ENCODE data around the gene SLC18B1.

The SLC18B1 gene

GRCh38 chr6:132816660-132817059 lies 18.2 kb upstream of the SLC18B1 start:
- no peak overlapping the region for H3K4me3 ChIP-seq (ENCODE audit: low read depth in 1 of 2, low read length in 2 of 2)
- H3K36me3 ChIP-seq (ENCODE audit: insufficient read depth, low read length), result peaks cover 43% of the 10 kb centered on the region
- H3K4me1 ChIP-seq (ENCODE audit: insufficient read depth, low read length), result peaks cover 24% of the 10 kb centered on the region
- H3K27me3 ChIP-seq (ENCODE audit: control insufficient read depth in 1 of 2, insufficient read depth in 2 of 2, low read length in 2 of 2), result no peaks in the 10 kb centered on the region
- no peak overlapping the region for H3K27ac ChIP-seq (ENCODE audit: low read depth, low read length)
- no peaks in the 10 kb centered on the region for H3K9me3 ChIP-seq (ENCODE audit: low read length)
- H3K9ac ChIP-seq (ENCODE audit: low read length), result no peak overlapping the region

- Histone ChIP-seq H3K4me3 (ENCODE audit: low read depth in 1 of 2, low read length in 2 of 2) (peak overlapping the region; percentile 78 to 88), H3K36me3 (ENCODE audit: insufficient read depth, low read length) (peaks cover 42% of the 10 kb centered on the region), H3K9ac (ENCODE audit: low read length) (peak overlapping the region; percentile 91), H3K27ac (ENCODE audit: low read depth, low read length) (peak overlapping the region; percentile 73), H3K9me3 (ENCODE audit: low read length) (no peaks in the 10 kb centered on the region), H3K27me3 (ENCODE audit: control insufficient read depth in 1 of 2, insufficient read depth in 2 of 2, low read length in 2 of 2) (no peaks in the 10 kb centered on the region), H3K4me1 (ENCODE audit: insufficient read depth, low read length) (peaks cover 24% of the 10 kb centered on the region)
Measured at GRCh38 chr6:132814716-132815570, 16.5 kb upstream of the SLC18B1 start.

- Histone ChIP-seq H3K27ac (ENCODE audit: low read depth, low read length) (peak overlapping the region; percentile 70), H3K4me3 (ENCODE audit: low read depth in 1 of 2, low read length in 2 of 2) (peak overlapping the region; percentile 52 to 78), H3K36me3 (ENCODE audit: insufficient read depth, low read length) (peaks cover 25% of the 10 kb centered on the region), H3K9me3 (ENCODE audit: low read length) (no peaks in the 10 kb centered on the region), H3K4me1 (ENCODE audit: insufficient read depth, low read length) (peaks cover 24% of the 10 kb centered on the region), H3K27me3 (ENCODE audit: control insufficient read depth in 1 of 2, insufficient read depth in 2 of 2, low read length in 2 of 2) (no peaks in the 10 kb centered on the region), H3K9ac (ENCODE audit: low read length) (peak overlapping the region; percentile 55)
Measured at GRCh38 chr6:132813173-132813856, 14.9 kb upstream of the SLC18B1 start.

GRCh38 chr6:132812756-132813172 lies 14.3 kb upstream of the SLC18B1 start:
- peak overlapping the region; percentile 52 to 78 for H3K4me3 ChIP-seq (ENCODE audit: low read depth in 1 of 2, low read length in 2 of 2)
- H3K4me1 ChIP-seq (ENCODE audit: insufficient read depth, low read length), result peaks cover 24% of the 10 kb centered on the region
- no peaks in the 10 kb centered on the region for H3K9me3 ChIP-seq (ENCODE audit: low read length)
- peak overlapping the region; percentile 70 for H3K27ac ChIP-seq (ENCODE audit: low read depth, low read length)
- H3K27me3 ChIP-seq (ENCODE audit: control insufficient read depth in 1 of 2, insufficient read depth in 2 of 2, low read length in 2 of 2), result no peaks in the 10 kb centered on the region
- peak overlapping the region; percentile 55 for H3K9ac ChIP-seq (ENCODE audit: low read length)
- H3K36me3 ChIP-seq (ENCODE audit: insufficient read depth, low read length), result peaks cover 20% of the 10 kb centered on the region

- H3K4me3 ChIP-seq (ENCODE audit: low read depth in 1 of 2, low read length in 2 of 2), result peak overlapping the region; percentile 52 to 78
Measured at GRCh38 chr6:132812255-132812732, 13.9 kb upstream of the SLC18B1 start.

GRCh38 chr6:132811276-132811675 lies 12.8 kb upstream of the SLC18B1 start:
- Histone ChIP-seq H3K9ac (ENCODE audit: low read length) (no peak overlapping the region), H3K27me3 (ENCODE audit: control insufficient read depth in 1 of 2, insufficient read depth in 2 of 2, low read length in 2 of 2) (no peaks in the 10 kb centered on the region), H3K4me1 (ENCODE audit: insufficient read depth, low read length) (peaks cover 17% of the 10 kb centered on the region), H3K9me3 (ENCODE audit: low read length) (no peaks in the 10 kb centered on the region), H3K27ac (ENCODE audit: low read depth, low read length) (no peak overlapping the region), H3K36me3 (ENCODE audit: insufficient read depth, low read length) (peaks cover 5% of the 10 kb centered on the region), H3K4me3 (ENCODE audit: low read depth in 1 of 2, low read length in 2 of 2) (no peak overlapping the region)

More at GRCh38 chr6:132812255-132812732, 13.9 kb upstream of the SLC18B1 start:
- Histone ChIP-seq H3K36me3 (ENCODE audit: insufficient read depth, low read length) (peaks cover 15% of the 10 kb centered on the region), H3K4me1 (ENCODE audit: insufficient read depth, low read length) (peaks cover 24% of the 10 kb centered on the region), H3K27me3 (ENCODE audit: control insufficient read depth in 1 of 2, insufficient read depth in 2 of 2, low read length in 2 of 2) (no peaks in the 10 kb centered on the region), H3K9ac (ENCODE audit: low read length) (peak overlapping the region; percentile 55), H3K9me3 (ENCODE audit: low read length) (no peaks in the 10 kb centered on the region), H3K27ac (ENCODE audit: low read depth, low read length) (peak overlapping the region; percentile 70)

- Histone ChIP-seq H3K4me1 (ENCODE audit: insufficient read depth, low read length) (no peaks in the 10 kb centered on the region), H3K4me3 (ENCODE audit: low read depth in 1 of 2, low read length in 2 of 2) (no peak overlapping the region), H3K36me3 (ENCODE audit: insufficient read depth, low read length) (no peaks in the 10 kb centered on the region), H3K27ac (ENCODE audit: low read depth, low read length) (no peak overlapping the region), H3K9ac (ENCODE audit: low read length) (no peak overlapping the region), H3K27me3 (ENCODE audit: control insufficient read depth in 1 of 2, insufficient read depth in 2 of 2, low read length in 2 of 2) (no peaks in the 10 kb centered on the region), H3K9me3 (ENCODE audit: low read length) (no peaks in the 10 kb centered on the region)
Measured at GRCh38 chr6:132805548-132805947, 7.1 kb upstream of the SLC18B1 start.

- no peak overlapping the region for H3K27ac ChIP-seq (ENCODE audit: low read depth, low read length)
- no peaks in the 10 kb centered on the region for H3K36me3 ChIP-seq (ENCODE audit: insufficient read depth, low read length)
- no peak overlapping the region for H3K9ac ChIP-seq (ENCODE audit: low read length)
- H3K4me3 ChIP-seq (ENCODE audit: low read depth in 1 of 2, low read length in 2 of 2), result no peak overlapping the region
- H3K9me3 ChIP-seq (ENCODE audit: low read length), result no peaks in the 10 kb centered on the region
- no peaks in the 10 kb centered on the region for H3K27me3 ChIP-seq (ENCODE audit: control insufficient read depth in 1 of 2, insufficient read depth in 2 of 2, low read length in 2 of 2)
- no peaks in the 10 kb centered on the region for H3K4me1 ChIP-seq (ENCODE audit: insufficient read depth, low read length)
Measured at GRCh38 chr6:132804251-132804650, 5.8 kb upstream of the SLC18B1 start.

GRCh38 chr6:132800656-132801055 lies 2.2 kb upstream of the SLC18B1 start:
- Histone ChIP-seq H3K9ac (ENCODE audit: low read length) (no peak overlapping the region), H3K4me3 (ENCODE audit: low read depth in 1 of 2, low read length in 2 of 2) (no peak overlapping the region), H3K27me3 (ENCODE audit: control insufficient read depth in 1 of 2, insufficient read depth in 2 of 2, low read length in 2 of 2) (no peaks in the 10 kb centered on the region), H3K27ac (ENCODE audit: low read depth, low read length) (no peak overlapping the region), H3K4me1 (ENCODE audit: insufficient read depth, low read length) (no peaks in the 10 kb centered on the region), H3K36me3 (ENCODE audit: insufficient read depth, low read length) (no peaks in the 10 kb centered on the region), H3K9me3 (ENCODE audit: low read length) (no peaks in the 10 kb centered on the region)

- H3K4me1 ChIP-seq (ENCODE audit: insufficient read depth, low read length), result no peaks in the 10 kb centered on the region
- H3K27ac ChIP-seq (ENCODE audit: low read depth, low read length), result peak overlapping the region; percentile 68
- no peaks in the 10 kb centered on the region for H3K27me3 ChIP-seq (ENCODE audit: control insufficient read depth in 1 of 2, insufficient read depth in 2 of 2, low read length in 2 of 2)
- H3K4me3 ChIP-seq (ENCODE audit: low read depth in 1 of 2, low read length in 2 of 2), result peak overlapping the region; percentile 59 to 69
- H3K36me3 ChIP-seq (ENCODE audit: insufficient read depth, low read length), result no peaks in the 10 kb centered on the region
- peak overlapping the region; percentile 63 for H3K9ac ChIP-seq (ENCODE audit: low read length)
- no peaks in the 10 kb centered on the region for H3K9me3 ChIP-seq (ENCODE audit: low read length)
Measured at GRCh38 chr6:132798869-132799538, 567 bp upstream of the SLC18B1 start.

- H3K4me3 ChIP-seq (ENCODE audit: low read depth in 1 of 2, low read length in 2 of 2), result no peak overlapping the region
- H3K9me3 ChIP-seq (ENCODE audit: low read length), result no peaks in the 10 kb centered on the region
- H3K27ac ChIP-seq (ENCODE audit: low read depth, low read length), result no peak overlapping the region
- H3K9ac ChIP-seq (ENCODE audit: low read length), result no peak overlapping the region
- peaks cover 10% of the 10 kb centered on the region for H3K36me3 ChIP-seq (ENCODE audit: insufficient read depth, low read length)
- H3K27me3 ChIP-seq (ENCODE audit: control insufficient read depth in 1 of 2, insufficient read depth in 2 of 2, low read length in 2 of 2), result no peaks in the 10 kb centered on the region
- no peaks in the 10 kb centered on the region for H3K4me1 ChIP-seq (ENCODE audit: insufficient read depth, low read length)
Measured at GRCh38 chr6:132795461-132795860, 3.0 kb downstream of the SLC18B1 start.

Measured in muscle layer of colon (tissue), 2 donors.